ENCODE results near the gene CTXN1. TPM values are rescaled to one million over a fixed set of nuclear protein-coding genes. Genes with fewer than 3 reads are reported as not detected.

CTXN1 gene
- total RNA-seq, 4 donors from 2014 or later: 1.4 to 3.0 (median 2.0) TPM

GRCh38 chr19:7911508-7912143 is 14.3 kb downstream of the CTXN1 start:
- no peaks in the 10 kb centered on the region for H3K9me3 ChIP-seq
- no peak for DNase-seq
- H3K4me3 ChIP-seq (replicated peaks in 1 of 3): no peak overlapping the region
- peaks cover 35 to 38% of the 10 kb centered on the region in 2 donors for H3K36me3 ChIP-seq
- peaks cover 0 to 11% of the 10 kb centered on the region in 2 donors for H3K4me1 ChIP-seq
- TF ChIP-seq POLR2A (IDR thresholded peaks at IDR 0.05): no peak
- 87 to 91% methylated on average over 11 to 17 of the region's 18 CpGs for WGBS, 2 donors
- intact Hi-C loops (cut with DNase I): no loop called here
- no peaks in the 10 kb centered on the region for H3K27me3 ChIP-seq
- H3K27ac ChIP-seq: no peak overlapping the region

DNA sequence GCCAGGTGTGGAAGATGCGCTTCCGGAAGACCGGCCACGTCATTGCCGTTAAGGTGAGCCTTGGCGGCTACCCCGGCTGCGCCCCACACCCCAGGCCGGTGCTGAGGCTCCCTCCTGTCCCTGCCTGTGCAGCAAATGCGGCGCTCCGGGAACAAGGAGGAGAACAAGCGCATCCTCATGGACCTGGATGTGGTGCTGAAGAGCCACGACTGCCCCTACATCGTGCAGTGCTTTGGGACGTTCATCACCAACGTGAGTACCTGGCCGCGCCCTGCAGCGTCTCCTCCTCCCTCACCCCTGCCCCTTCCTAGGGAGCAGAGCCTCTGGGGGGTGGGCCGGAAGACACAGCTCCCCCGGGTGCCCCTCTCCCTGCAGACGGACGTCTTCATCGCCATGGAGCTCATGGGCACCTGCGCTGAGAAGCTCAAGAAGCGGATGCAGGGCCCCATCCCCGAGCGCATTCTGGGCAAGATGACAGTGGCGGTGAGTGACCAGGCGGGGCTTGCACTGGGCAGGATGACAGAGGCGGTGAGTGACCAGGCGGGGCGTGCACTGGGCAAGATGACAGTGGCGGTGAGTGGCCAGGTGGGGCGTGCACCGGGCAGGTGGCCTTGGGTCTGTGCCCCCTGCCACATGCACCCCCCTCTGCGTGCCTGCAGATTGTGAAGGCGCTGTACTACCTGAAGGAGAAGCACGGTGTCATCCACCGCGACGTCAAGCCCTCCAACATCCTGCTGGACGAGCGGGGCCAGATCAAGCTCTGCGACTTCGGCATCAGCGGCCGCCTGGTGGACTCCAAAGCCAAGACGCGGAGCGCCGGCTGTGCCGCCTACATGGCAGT is 15.4 kb downstream of the CTXN1 start:
- H3K9me3 ChIP-seq: no peaks in the 10 kb centered on the region
- H3K27ac ChIP-seq: no peak overlapping the region
- peaks cover 4 to 5% of the 10 kb centered on the region in 2 donors for H3K4me1 ChIP-seq
- no peak overlapping the region for H3K4me3 ChIP-seq (replicated peaks in 1 of 3)
- H3K27me3 ChIP-seq: no peaks in the 10 kb centered on the region
- intact Hi-C loops (cut with DNase I): no loop called here
- no peak for DNase-seq
- 93 to 97% methylated on average over 25 to 32 of the region's 54 CpGs for WGBS, 2 donors
- peaks cover 38 to 45% of the 10 kb centered on the region in 2 donors for H3K36me3 ChIP-seq
- TF ChIP-seq POLR2A (IDR thresholded peaks at IDR 0.05) (no peak), CTCF (IDR thresholded peaks at IDR 0.05) (no peak)

GRCh38 chr19:7909471-7910067 is 16.4 kb downstream of the CTXN1 start:
- H3K4me1 ChIP-seq: peaks cover 14% of the 10 kb centered on the region in 2 donors
- TF ChIP-seq CTCF (IDR thresholded peaks at IDR 0.05) (no peak), POLR2A (IDR thresholded peaks at IDR 0.05) (no peak)
- peaks cover 38 to 46% of the 10 kb centered on the region in 2 donors for H3K36me3 ChIP-seq
- no peaks in the 10 kb centered on the region for H3K27me3 ChIP-seq
- no peaks in the 10 kb centered on the region for H3K9me3 ChIP-seq
- no peak for DNase-seq
- H3K4me3 ChIP-seq (replicated peaks in 1 of 3): no peak overlapping the region
- no peak overlapping the region for H3K27ac ChIP-seq
- 85 to 96% methylated on average over 11 to 18 of the region's 21 CpGs for WGBS, 2 donors
- intact Hi-C loops (cut with DNase I): no loop called here

- Histone ChIP-seq H3K36me3 (peaks cover 38 to 46% of the 10 kb centered on the region in 2 donors), H3K4me1 (peaks cover 17 to 18% of the 10 kb centered on the region in 2 donors), H3K4me3 (replicated peaks in 1 of 3) (no peak overlapping the region), H3K9me3 (no peaks in the 10 kb centered on the region), H3K27ac (no peak overlapping the region), H3K27me3 (no peaks in the 10 kb centered on the region)
- TF ChIP-seq POLR2A (IDR thresholded peaks at IDR 0.05) (no peak), CTCF (IDR thresholded peaks at IDR 0.05) (no peak)
- intact Hi-C loops (cut with DNase I): no loop called here
- WGBS, 2 donors: 90 to 93% methylated on average over 11 to 15 of the region's 19 CpGs
- DNase-seq: no peak
Measured at GRCh38 chr19:7908742-7909461, 17.0 kb downstream of the CTXN1 start.

GRCh38 chr19:7908078-7908699 is 17.7 kb downstream of the CTXN1 start:
- Histone ChIP-seq H3K4me3 (replicated peaks in 1 of 3) (no peak overlapping the region), H3K27ac (no peak overlapping the region), H3K36me3 (peaks cover 38 to 46% of the 10 kb centered on the region in 2 donors), H3K9me3 (no peaks in the 10 kb centered on the region), H3K4me1 (peaks cover 17 to 18% of the 10 kb centered on the region in 2 donors), H3K27me3 (no peaks in the 10 kb centered on the region)
- TF ChIP-seq POLR2A (IDR thresholded peaks at IDR 0.05): no peak
- no peak for TF ChIP-seq CTCF (IDR thresholded peaks at IDR 0.05)
- intact Hi-C loops (cut with DNase I): no loop called here
- no peak for DNase-seq
- WGBS, 2 donors: 81 to 84% methylated on average over 14 of the region's 14 CpGs

All from thyroid gland (tissue), 4 donors.